ENCODE measurements around the gene OR2V2.

Gene OR2V2

DNA sequence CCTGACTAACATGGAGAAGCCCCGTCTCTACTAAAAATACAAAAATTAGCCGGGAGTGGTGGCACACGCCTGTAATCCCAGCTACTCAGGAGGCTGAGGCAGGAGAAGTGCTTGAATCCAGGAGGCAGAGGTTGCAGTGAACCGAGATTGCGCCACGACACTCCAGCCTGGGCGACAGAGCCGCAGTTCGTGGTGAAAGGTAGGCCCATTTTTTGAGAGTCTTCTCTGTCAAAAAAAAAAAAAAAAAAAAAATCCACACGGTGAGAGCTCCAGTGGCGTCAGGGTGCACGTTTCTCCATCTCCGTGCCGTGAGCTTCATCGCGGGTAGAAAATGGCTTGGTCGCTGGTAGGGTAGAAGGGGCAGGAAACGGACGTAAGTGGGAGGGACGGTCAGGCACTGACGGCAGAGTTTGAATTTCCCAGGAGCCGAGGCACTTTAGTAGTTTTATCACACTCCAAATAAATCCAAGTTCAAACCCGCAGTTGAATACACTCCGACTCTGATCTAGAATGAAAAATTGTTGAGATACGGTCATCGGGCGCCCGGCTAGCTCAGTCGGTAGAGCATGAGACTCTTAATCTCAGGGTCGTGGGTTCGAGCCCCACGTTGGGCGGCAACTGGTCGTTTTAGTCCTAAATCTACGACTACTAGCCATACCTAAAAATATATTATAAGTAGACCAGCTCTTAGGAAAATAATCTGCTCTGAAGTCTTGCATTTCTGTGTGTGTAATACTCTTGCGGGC is 60.0 kb downstream of the OR2V2 start:
- no peak for DNase-seq (ENCODE audit: low spot score)

- DNase-seq (ENCODE audit: low spot score): no peak
Measured at GRCh38 chr5:181207960-181208253, 60.5 kb downstream of the OR2V2 start.

Measured in GM03348 (cell line).